ENCODE data around the gene LBR.

LBR gene

GRCh38 chr1:225464851-225465792 lies 37.3 kb upstream of the LBR start:
- DNase-seq (ENCODE audit: low spot score): no peak

DNA sequence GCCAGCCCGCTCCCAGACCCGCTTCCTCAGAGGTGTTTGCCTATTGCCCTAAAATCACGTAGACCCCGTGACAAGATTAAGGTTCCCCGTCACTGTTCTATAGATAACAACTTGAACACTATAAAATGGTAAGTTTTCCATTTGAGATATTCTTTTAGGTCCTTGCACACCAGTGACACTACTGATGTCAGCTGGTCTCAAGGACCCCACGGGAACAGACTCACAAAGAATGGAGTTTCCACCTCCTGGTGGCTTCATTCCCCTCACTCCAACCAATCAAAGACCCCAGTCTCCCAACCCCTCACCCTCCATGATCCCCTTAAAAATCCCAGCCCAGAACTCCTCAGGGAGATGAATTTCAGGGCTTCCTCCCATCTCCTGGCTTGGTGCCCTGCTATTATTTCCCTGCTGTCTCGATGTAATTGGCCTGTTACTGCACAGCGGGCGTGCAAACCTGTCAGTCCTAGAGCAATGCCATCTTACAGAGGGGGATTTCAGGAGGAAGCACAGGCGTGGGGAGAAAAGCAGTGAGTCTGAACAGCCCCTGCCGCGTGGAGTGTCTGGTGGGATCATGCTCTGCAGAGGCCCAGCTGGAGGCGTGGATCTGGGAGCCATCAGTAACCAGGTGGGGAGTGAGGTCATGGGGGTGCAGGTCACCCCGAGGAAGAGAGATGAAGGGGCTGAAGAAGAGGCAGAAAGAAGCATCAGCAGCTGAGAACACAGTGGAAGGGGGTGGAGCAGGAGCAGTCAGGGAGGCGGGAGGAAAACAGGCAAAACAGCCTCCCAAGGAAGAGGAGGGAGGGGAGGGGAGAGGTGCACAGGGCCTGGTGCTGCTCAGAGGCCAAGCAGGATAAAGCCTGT lies 35.1 kb upstream of the LBR start:
- no peak for DNase-seq (ENCODE audit: low spot score)

- DNase-seq (ENCODE audit: low spot score): no peak
Measured at GRCh38 chr1:225462429-225462713, 34.5 kb upstream of the LBR start.

- no peak for DNase-seq (ENCODE audit: low spot score)
Measured at GRCh38 chr1:225461533-225462428, 33.9 kb upstream of the LBR start.

GRCh38 chr1:225460737-225461532 lies 33.1 kb upstream of the LBR start:
- no peak for DNase-seq (ENCODE audit: low spot score)

DNA sequence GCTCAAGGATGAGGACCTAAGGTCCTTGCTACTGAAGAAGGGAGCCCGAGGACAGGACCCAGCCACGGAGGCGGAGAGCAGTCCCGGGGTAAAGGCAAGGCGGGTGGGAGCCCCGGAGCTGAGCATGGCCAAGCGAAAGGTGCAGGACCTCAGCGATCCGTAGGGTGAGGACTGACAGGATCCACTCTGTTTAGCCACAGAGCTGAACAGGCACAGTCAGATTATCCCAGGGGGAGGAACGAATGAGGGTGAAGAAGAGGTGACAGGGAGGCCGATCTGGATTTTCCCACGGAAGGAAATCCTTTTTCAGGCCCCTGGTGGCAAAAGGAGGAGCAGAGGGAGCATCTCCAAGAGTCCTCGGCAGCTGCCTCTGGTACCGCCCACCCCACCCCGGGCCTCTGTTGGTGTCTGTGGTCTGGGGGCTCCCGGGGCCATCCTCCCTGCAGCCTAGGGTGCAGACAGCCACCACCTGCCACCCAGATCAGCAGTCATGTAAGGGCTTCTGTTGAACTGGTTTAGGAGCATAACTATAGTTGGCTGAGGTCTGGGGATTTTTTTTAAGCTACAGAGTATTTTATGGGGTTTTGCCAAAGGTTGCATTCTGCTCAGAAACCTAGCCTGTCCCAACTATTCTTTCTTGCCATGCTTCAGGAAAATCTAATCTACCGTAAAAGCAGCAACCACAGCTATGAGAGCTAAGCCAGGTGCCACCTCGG lies 32.3 kb upstream of the LBR start:
- no peak for DNase-seq (ENCODE audit: low spot score)

GRCh38 chr1:225458222-225458631 lies 30.4 kb upstream of the LBR start:
- DNase-seq (ENCODE audit: low spot score): no peak

DNA sequence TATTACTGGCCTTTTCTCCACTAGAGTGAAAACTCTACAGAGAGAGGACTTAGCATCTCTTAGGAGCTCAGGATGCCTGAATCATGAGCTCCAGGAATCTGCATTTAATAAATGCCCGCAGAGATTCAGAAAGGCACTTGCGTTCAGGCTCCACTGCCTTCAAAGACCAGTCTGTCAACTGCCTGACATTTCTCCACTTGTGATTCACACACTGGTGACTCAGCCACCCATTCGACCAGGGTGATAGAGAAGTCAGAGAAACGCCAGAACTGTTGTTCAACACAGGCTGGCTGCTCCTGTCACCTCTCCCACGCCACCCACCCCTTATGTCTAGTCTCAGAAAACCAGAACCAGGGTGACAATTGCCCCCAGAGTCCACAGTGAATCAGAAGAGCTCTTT lies 26.9 kb upstream of the LBR start:
- DNase-seq (ENCODE audit: low spot score): no peak

GRCh38 chr1:225453797-225454648 lies 26.2 kb upstream of the LBR start:
- DNase-seq (ENCODE audit: low spot score): no peak

DNA sequence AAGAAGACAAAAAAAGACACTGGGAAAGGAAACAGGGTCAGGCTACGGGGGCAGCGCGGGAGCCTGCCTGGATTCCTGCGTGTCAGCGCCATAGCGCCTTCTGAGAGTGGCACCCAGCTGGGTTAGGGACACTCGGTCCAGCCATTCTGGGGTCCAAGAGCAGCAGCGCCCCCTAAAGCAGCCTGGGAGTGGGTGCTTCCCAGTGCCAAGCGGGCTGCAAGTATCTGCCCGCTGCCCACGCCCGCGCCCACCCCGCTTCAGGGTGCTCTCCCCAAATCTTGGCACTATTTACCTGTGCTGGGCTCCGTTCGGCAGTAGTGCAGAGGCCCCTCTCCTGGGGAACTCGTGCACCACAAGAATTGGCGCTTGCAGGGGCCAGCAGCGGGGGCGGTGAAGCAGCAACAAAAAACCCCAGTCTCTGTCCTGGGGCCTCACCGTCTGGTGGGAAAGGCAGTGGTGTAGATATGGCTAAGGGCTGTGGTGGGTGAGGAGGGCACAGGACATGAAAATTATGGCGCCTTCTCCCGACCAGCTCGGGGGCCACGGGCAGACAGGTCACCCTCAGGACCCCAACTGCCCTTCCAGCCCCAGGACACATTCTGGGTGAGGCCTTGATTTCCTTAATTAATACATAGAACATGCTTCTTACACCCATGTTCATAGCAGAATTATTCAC lies 24.1 kb upstream of the LBR start:
- DNase-seq (ENCODE audit: low spot score): no peak

GRCh38 chr1:225451340-225451739 lies 23.5 kb upstream of the LBR start:
- DNase-seq (ENCODE audit: low spot score): no peak

GRCh38 chr1:225450491-225451191 lies 22.8 kb upstream of the LBR start:
- no peak for DNase-seq (ENCODE audit: low spot score)

DNA sequence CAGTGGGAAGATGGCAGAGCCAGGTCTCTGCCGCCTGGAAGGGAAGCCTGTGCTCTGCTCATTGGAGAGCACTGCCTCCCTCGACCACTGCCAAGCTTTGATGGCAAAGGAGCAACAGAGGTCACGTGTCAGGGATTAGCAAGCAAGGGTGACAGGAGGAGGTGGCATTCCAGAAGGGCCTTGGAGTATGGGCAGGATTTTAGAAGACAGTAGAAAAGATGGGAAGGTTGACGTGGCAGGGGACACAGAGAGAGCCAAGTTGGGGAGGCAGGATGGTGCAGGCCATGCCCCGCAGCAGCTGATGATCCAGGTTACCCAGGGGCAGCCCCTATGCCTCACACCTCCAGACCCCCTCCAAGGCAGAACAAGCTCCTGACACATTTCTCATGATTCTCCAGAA lies 21.9 kb upstream of the LBR start:
- DNase-seq (ENCODE audit: low spot score): no peak

DNA sequence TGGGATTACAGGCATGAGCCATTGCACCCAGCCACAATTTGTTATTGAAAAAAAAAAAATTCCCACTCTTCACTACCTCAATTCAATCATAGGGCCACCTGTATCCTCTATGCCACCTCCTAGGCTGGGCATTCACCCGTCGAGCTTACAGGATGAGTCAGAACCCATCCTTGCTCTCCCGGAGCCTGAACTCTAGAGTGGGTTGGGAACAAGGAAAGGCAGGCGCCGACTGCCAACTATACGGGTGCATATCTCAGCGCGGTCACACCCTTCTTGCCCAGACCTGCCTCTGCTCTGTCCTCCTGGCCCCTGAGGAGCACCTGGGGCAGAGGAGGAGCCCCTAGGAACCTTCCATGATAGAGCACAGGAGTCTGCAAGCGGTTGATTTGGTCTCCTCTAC lies 21.4 kb upstream of the LBR start:
- DNase-seq (ENCODE audit: low spot score): no peak

GRCh38 chr1:225448146-225448805 lies 20.4 kb upstream of the LBR start:
- DNase-seq (ENCODE audit: low spot score): no peak

GRCh38 chr1:225447650-225448089 lies 19.8 kb upstream of the LBR start:
- DNase-seq (ENCODE audit: low spot score): no peak

- DNase-seq (ENCODE audit: low spot score): no peak
Measured at GRCh38 chr1:225446981-225447615, 19.3 kb upstream of the LBR start.

GRCh38 chr1:225446595-225446960 lies 18.7 kb upstream of the LBR start:
- no peak for DNase-seq (ENCODE audit: low spot score)
